HUES48 (cell line): ENCODE measurements around the gene NKPD1.

Experiments used
- H3K27ac ChIP-seq: one replicate; pipeline ENCODE4 v1.7.0; 2013; ENCODE audit warnings: low read depth, low read length, inconsistent platforms
- H3K27me3 ChIP-seq: 2 replicates; pipeline ENCODE4 v1.6.1; 2013; ENCODE audit warnings: mild to moderate bottlenecking, low read length; ENCODE audit not compliant: control insufficient read depth, insufficient read depth
- H3K36me3 ChIP-seq: 2 replicates; pipeline ENCODE4 v1.6.1; 2013; ENCODE audit warnings: low read length; ENCODE audit not compliant: control insufficient read depth, insufficient read depth
- H3K4me1 ChIP-seq: 2 replicates; pipeline ENCODE4 v1.6.1; 2013; ENCODE audit warnings: mild to moderate bottlenecking, low read length; ENCODE audit not compliant: control insufficient read depth, insufficient read depth
- H3K4me3 ChIP-seq: 2 replicates; pipeline ENCODE4 v1.5.1; 2013; ENCODE audit warnings: mild to moderate bottlenecking, low read depth, low read length
- H3K9ac ChIP-seq: 2 replicates; pipeline ENCODE4 v1.6.1; 2013; ENCODE audit warnings: mild to moderate bottlenecking, low read depth, low read length, moderate library complexity
- H3K9me3 ChIP-seq: 2 replicates; pipeline ENCODE4 v1.6.1; 2013; ENCODE audit warnings: low read length; ENCODE audit not compliant: control insufficient read depth, insufficient read depth

NKPD1 gene, protein sequence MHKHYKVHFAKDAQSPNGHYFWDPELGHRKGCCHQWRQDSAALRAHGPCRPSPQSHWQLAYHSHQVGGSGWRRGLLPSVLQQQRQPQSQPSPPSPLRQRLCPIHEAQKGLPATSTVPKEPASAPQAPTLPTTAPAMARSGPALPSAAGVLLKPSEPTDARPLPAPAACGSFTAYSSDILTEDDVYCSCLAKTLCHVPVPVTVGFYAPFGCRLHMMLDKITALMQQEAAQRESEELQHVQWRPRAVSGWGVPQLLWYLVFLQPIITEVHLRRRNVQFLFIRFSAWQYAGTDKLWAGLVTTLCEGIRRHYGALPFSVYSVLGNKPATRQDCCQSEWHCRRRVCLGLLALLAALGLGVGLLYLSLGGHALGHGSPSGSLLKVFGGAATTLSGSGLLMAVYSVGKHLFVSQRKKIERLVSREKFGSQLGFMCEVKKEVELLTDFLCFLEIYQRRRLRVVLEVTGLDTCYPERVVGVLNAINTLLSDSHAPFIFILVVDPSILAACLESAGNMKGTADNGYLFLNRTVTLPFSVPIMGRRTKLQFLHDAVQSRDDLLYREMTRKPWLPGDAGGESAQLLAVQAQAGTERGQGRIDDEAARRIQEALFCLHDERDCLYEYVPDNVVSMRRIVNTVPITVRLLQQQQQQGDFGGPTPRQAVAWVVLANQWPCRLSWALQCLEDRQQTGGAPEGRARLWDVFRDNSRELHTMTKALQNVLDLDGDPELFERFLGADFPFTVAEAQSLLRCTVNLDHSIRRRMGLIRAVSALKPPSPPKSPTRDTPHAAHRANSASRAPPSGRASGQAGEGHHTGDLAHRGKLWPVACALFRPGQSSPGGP

DNA sequence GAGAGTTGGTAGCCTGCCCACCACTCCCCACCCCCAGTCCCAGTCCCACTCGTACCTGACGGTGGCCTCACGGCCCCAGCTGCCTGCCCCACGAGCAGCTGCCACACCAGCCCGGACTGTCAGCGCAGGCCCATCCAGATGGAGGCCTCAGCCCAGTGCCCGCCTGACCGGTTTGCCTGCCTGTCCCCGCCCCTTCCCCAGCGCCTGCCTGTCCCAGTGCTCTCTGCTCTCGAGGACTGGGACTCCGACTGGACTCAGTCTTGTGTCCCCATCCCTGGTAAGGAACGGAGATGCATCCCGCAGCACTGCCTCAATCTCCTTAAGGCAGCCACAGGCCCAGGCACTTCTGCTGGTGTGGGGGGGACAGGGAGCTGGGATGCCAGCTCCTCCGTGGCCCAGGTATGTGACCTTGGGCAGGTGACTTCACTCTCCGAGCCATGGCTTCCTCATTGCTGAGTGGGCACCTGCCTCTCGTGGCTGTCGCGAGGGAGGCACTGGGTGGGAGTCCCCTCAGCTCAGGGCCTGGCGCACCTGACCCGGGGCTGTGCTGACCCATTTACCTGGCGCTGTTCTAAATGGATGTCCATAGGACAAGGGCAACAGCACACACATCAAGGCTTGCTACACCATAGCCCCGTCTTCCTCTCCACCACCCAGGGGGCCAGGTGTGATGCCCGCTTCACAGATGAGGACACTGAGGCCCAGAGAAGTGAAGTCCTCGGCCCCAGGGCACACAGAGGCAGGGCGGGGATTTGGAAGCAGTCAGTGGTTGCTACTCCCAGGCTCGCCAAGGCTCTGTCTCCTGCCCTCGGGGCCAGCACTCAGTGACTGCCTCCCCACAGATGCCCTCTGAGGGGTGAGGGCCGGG is at the start of gene NKPD1:
Gene NKPD1 (minus strand): TSS at position 113 of the 868 bp plus-strand sequence. CDS start 832 bp downstream, outside the sequence.
- no peaks in the 10 kb centered on the region for H3K36me3 ChIP-seq
- peaks cover 20% of the 10 kb centered on the region for H3K27me3 ChIP-seq
- peaks cover 3% of the 10 kb centered on the region; the same call in 1 of the 2 replicates for H3K4me1 ChIP-seq
- H3K9me3 ChIP-seq, result no peaks in the 10 kb centered on the region
- H3K4me3 ChIP-seq, result no peak within 1 kb of the TSS
- no peak within 1 kb of the TSS for H3K9ac ChIP-seq
- no peak within 1 kb of the TSS for H3K27ac ChIP-seq

GRCh38 chr19:45206328-45206727 is 45.5 kb upstream of the NKPD1 start:
- H3K36me3 ChIP-seq, result no peaks in the 10 kb centered on the region
- no peak overlapping the region for H3K27ac ChIP-seq
- H3K4me1 ChIP-seq, result no peaks in the 10 kb centered on the region
- H3K9me3 ChIP-seq, result no peaks in the 10 kb centered on the region
- no peak overlapping the region for H3K9ac ChIP-seq
- H3K4me3 ChIP-seq, result no peak overlapping the region
- H3K27me3 ChIP-seq, result no peaks in the 10 kb centered on the region

GRCh38 chr19:45205810-45206209 is 45.0 kb upstream of the NKPD1 start:
- Histone ChIP-seq H3K9me3 (no peaks in the 10 kb centered on the region), H3K27me3 (no peaks in the 10 kb centered on the region), H3K27ac (no peak overlapping the region), H3K4me1 (no peaks in the 10 kb centered on the region), H3K9ac (no peak overlapping the region), H3K36me3 (no peaks in the 10 kb centered on the region), H3K4me3 (no peak overlapping the region)

DNA sequence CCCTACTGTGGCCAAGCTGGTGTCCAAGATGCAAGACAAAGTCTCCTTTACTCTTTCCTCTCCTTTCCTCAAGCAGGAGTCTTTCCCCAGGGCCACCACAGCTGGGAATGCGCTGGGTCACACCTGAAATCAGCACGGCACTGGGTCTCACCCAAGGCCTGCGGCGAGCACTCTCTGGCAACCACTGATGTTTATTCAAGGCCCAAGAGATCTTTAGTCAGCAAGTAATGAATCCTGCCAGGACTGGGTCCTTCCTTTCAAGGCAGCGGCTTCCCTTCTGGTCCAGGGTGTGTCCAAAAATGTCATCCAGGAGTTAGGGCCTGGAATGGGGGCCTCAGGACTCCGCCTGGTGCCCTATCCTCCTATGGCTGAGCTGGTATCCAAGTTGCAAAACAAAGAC is 41.9 kb upstream of the NKPD1 start:
- H3K27ac ChIP-seq, result no peak overlapping the region
- no peaks in the 10 kb centered on the region for H3K36me3 ChIP-seq
- no peaks in the 10 kb centered on the region for H3K4me1 ChIP-seq
- no peak overlapping the region for H3K4me3 ChIP-seq
- H3K9me3 ChIP-seq, result no peaks in the 10 kb centered on the region
- H3K9ac ChIP-seq, result no peak overlapping the region
- no peaks in the 10 kb centered on the region for H3K27me3 ChIP-seq

- Histone ChIP-seq H3K4me3 (no peak overlapping the region), H3K36me3 (no peaks in the 10 kb centered on the region), H3K9me3 (no peaks in the 10 kb centered on the region), H3K27me3 (no peaks in the 10 kb centered on the region), H3K9ac (no peak overlapping the region), H3K4me1 (no peaks in the 10 kb centered on the region), H3K27ac (no peak overlapping the region)
These were observed 39.8 kb upstream of the NKPD1 start for GRCh38 chr19:45200568-45200967.

DNA sequence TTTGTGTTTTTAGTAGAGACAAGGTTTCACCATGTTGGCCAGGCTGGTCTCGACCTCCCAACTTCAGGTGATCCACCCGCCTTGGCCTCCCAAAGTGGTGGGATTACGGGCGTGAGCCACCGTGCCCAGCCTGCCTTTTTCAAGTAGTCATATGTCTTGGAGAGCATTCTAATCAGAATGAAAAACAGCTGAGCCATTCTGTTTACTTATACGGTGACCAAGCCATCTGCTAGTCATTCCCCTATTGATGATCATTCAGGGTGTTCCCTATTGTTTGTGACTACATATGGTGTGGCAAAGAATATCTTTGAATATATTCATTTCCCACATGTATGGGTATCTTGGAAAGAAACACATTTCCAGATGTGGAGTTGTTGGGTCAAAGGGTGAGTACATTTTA is 35.0 kb upstream of the NKPD1 start:
- no peaks in the 10 kb centered on the region for H3K9me3 ChIP-seq
- H3K4me1 ChIP-seq, result no peaks in the 10 kb centered on the region

DNA sequence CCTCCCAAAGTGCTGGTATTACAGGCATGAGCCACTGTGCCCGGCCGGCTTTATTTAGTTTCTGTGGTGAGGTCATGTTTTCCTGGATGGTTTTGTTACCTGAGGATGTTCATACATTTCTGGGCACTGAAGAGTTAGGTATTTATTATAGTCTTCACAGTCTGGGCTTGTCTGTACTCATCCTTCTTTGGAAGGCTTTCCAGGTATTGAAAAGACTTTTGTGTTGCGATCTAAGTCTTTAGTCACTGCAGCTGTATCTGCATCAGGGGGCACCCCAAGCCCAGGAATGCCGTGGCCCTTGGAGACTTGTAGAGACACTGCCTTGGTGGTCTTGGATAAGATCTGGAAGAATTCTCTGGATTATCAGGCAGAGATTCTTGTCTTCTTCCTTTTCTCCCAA is 30.6 kb upstream of the NKPD1 start:
- Histone ChIP-seq H3K9ac (no peak overlapping the region), H3K9me3 (no peaks in the 10 kb centered on the region), H3K27ac (no peak overlapping the region), H3K36me3 (no peaks in the 10 kb centered on the region), H3K4me1 (0 out of 2 replicates have a peak, but pooled peaks cover 3% of the 10 kb centered on the region), H3K27me3 (peaks cover 2% of the 10 kb centered on the region; the same call in 1 of the 2 replicates), H3K4me3 (no peak overlapping the region)

More for the DNA sequence above, 35.0 kb upstream of the NKPD1 start:
- Histone ChIP-seq H3K4me3 (no peak overlapping the region), H3K36me3 (no peaks in the 10 kb centered on the region), H3K27me3 (peaks cover 2% of the 10 kb centered on the region; the same call in 1 of the 2 replicates), H3K9ac (no peak overlapping the region), H3K27ac (no peak overlapping the region)

- 0 out of 2 replicates have a peak, but pooled peaks cover 3% of the 10 kb centered on the region for H3K4me1 ChIP-seq
- H3K27ac ChIP-seq, result no peak overlapping the region
- no peak overlapping the region for H3K9ac ChIP-seq
- no peak overlapping the region for H3K4me3 ChIP-seq
- no peaks in the 10 kb centered on the region for H3K36me3 ChIP-seq
- H3K27me3 ChIP-seq, result peaks cover 2% of the 10 kb centered on the region; the same call in 1 of the 2 replicates
- H3K9me3 ChIP-seq, result no peaks in the 10 kb centered on the region
These were observed 29.2 kb upstream of the NKPD1 start for GRCh38 chr19:45189971-45190370.

DNA sequence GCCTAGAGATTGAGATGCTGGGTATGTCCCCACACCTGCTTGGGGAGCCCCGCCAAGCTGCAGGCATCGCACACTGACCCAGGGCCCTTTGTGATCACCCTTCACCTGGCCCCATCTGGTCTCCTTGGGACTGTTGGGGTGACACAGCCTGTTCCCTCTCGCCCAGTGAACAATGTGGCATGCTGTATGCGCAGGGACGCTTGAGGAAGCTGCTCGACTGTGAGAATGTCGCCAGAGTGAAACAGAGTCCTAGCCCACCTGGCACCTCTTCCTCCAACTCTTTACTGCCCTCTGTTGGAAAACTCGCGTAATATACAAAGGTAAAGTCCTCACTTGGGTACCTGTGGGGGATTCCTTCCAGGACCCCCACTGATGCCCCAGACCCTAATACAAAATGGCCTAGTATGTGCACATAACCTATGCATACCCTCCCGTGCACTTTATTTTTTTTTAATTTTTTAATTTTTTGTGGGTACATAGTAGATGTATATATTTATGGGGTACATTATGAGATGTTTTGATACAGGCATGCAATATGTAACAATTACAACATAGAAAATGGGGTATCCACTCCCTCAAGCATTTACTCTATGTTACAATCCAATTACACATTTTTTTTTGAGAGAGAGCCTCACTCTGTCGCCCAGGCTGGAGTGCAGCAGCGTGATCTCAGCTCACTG is 26.8 kb upstream of the NKPD1 start:
- H3K36me3 ChIP-seq, result no peaks in the 10 kb centered on the region
- H3K9me3 ChIP-seq, result no peaks in the 10 kb centered on the region
- peaks cover 2% of the 10 kb centered on the region; the same call in 1 of the 2 replicates for H3K27me3 ChIP-seq
- no peak overlapping the region for H3K27ac ChIP-seq
- 0 out of 2 replicates have a peak, but pooled peaks cover 3% of the 10 kb centered on the region for H3K4me1 ChIP-seq
- no peak overlapping the region for H3K9ac ChIP-seq
- no peak overlapping the region for H3K4me3 ChIP-seq
